Neural cell (in vitro differentiated cells): ENCODE data around the gene SPRY4. TPM values are rescaled to one million over a fixed set of nuclear protein-coding genes. Genes with fewer than 3 reads are reported as not detected.

Experiments used
- H2AFZ ChIP-seq: fragments of 200-600, 300-800 bp; sonication (generic), shearing (Covaris generic); 2 replicates; pipeline ENCODE4 v1.6.0; 2014; ENCODE audit warnings: low read depth, mild to moderate bottlenecking, antibody characterized with exemption, low read length, moderate library complexity
- H3F3A ChIP-seq: fragments of 200-600 bp; shearing (Covaris generic); 2 replicates; pipeline ENCODE4 v1.6.1; 2016; ENCODE audit warnings: mild to moderate bottlenecking, moderate library complexity, mixed read lengths, antibody characterized with exemption, low read length; ENCODE audit not compliant: insufficient read depth, poor library complexity, severe bottlenecking
- H3K27ac ChIP-seq: fragments of 200-600, 300-800 bp; sonication (generic), shearing (Covaris generic); 2 replicates; pipeline ENCODE4 v1.5.1; 2014; ENCODE audit warnings: mild to moderate bottlenecking, low read length, moderate library complexity
- H3K27me3 ChIP-seq: fragments of 300-800, 200-600 bp; sonication (generic), shearing (Covaris generic); 2 replicates; pipeline ENCODE4 v1.6.0; 2014; ENCODE audit warnings: mild to moderate bottlenecking, low read depth, low read length, moderate library complexity; ENCODE audit not compliant: insufficient read depth
- H3K36me3 ChIP-seq: fragments of 300-800, 200-600 bp; sonication (generic), shearing (Covaris generic); 2 replicates; pipeline ENCODE4 v1.5.1; 2014; ENCODE audit warnings: mild to moderate bottlenecking, antibody characterized with exemption, low read length, moderate library complexity; ENCODE audit not compliant: insufficient read depth
- H3K4me2 ChIP-seq: fragments of 300-800, 200-600 bp; sonication (generic), shearing (Covaris generic); 2 replicates; pipeline ENCODE4 v1.6.0; 2014; ENCODE audit warnings: mild to moderate bottlenecking, low read length
- H3K4me3 ChIP-seq: fragments of 300-800, 200-600 bp; sonication (generic), shearing (Covaris generic); 2 replicates; pipeline ENCODE4 v1.5.1; 2014; ENCODE audit warnings: mild to moderate bottlenecking, low read length, moderate library complexity
- H3K79me2 ChIP-seq: fragments of 200-600 bp; shearing (Covaris generic); replicated peaks from 2 replicates; pipeline ENCODE4 v1.6.0; 2014; ENCODE audit warnings: mild to moderate bottlenecking, low read length, moderate library complexity; ENCODE audit not compliant: insufficient read depth
- H3K9ac ChIP-seq: fragments of 300-800, 200-600 bp; sonication (generic), shearing (Covaris generic); 2 replicates; pipeline ENCODE4 v1.6.1; 2016; ENCODE audit warnings: mild to moderate bottlenecking, low read length, mixed read lengths
- H3K9me2 ChIP-seq: fragments of 200-600 bp; shearing (Covaris generic); 2 replicates; pipeline ENCODE4 v1.6.1; 2016; ENCODE audit warnings: mild to moderate bottlenecking, low read length, mixed read lengths; ENCODE audit not compliant: insufficient read depth
- H3K9me3 ChIP-seq: fragments of 200-600, 300-800 bp; sonication (generic), shearing (Covaris generic); 2 replicates; pipeline ENCODE4 v1.6.1; 2016; ENCODE audit warnings: mild to moderate bottlenecking, mixed run types, low read length, moderate library complexity, mixed read lengths
- H4K20me1 ChIP-seq: fragments of 200-600 bp; shearing (Covaris generic); 2 replicates; pipeline ENCODE4 v1.6.1; 2016; ENCODE audit warnings: mild to moderate bottlenecking, mixed run types; ENCODE audit not compliant: insufficient read depth
- EP300 ChIP-seq: fragments of 450-650 bp; conservative IDR thresholded peaks from 2 replicates; pipeline ENCODE4 v1.6.1; 2014; ENCODE audit warnings: antibody characterized with exemption, mild to moderate bottlenecking, moderate library complexity; ENCODE audit not compliant: poor library complexity, severe bottlenecking
- EZH2 ChIP-seq: fragments of 200-600, 300-800 bp; shearing (Covaris generic), sonication (generic); IDR thresholded peaks from 2 replicates; pipeline ENCODE4 v1.6.1; 2014; ENCODE audit warnings: antibody characterized with exemption, low read length, borderline replicate concordance, mild to moderate bottlenecking; ENCODE audit not compliant: insufficient read depth, poor library complexity, severe bottlenecking
- MXI1 ChIP-seq: fragments of 450-650 bp; conservative IDR thresholded peaks from 2 replicates; pipeline ENCODE4 v1.6.1; 2014; ENCODE audit warnings: antibody characterized with exemption, mild to moderate bottlenecking; ENCODE audit not compliant: poor library complexity, severe bottlenecking
- POLR2AphosphoS5 ChIP-seq: IDR thresholded peaks from 2 replicates; pipeline ENCODE4 v1.6.1; 2012
- RAD21 ChIP-seq: fragments of 450-650 bp; conservative IDR thresholded peaks from 2 replicates; pipeline ENCODE4 v1.6.1; 2014; ENCODE audit warnings: antibody characterized with exemption, mild to moderate bottlenecking, moderate library complexity
- SMC3 ChIP-seq: fragments of 450-650 bp; conservative IDR thresholded peaks from 2 replicates; pipeline ENCODE4 v1.6.1; 2014; ENCODE audit warnings: antibody characterized with exemption, mild to moderate bottlenecking, moderate library complexity; ENCODE audit not compliant: poor library complexity
- TAF1 ChIP-seq: IDR thresholded peaks from 2 replicates; pipeline ENCODE4 v1.6.1; 2012; ENCODE audit warnings: low read depth
- polyA plus RNA-seq: library from polyadenylated mRNA; depleted of rRNA; stranded (reverse); fragments of >200 nt; gene quantifications from 2 replicates; pipeline ENCODE4 v1.2.3, GENCODE V29; 2014
- TF ChIP-seq, protein P1 (sequence below): fragments of 450-650 bp; IDR thresholded peaks from 2 replicates; pipeline ENCODE4 v1.5.1; 2014; ENCODE audit warnings: antibody characterized with exemption, mild to moderate bottlenecking, moderate library complexity; ENCODE audit not compliant: poor library complexity, severe bottlenecking
- TF ChIP-seq, protein P2 (sequence below): IDR thresholded peaks from 2 replicates; pipeline ENCODE4 v1.6.1; 2012; ENCODE audit warnings: borderline replicate concordance

SPRY4 gene
- polyA plus RNA-seq, 1 donor from 2014 or later, result 0.47 TPM

DNA sequence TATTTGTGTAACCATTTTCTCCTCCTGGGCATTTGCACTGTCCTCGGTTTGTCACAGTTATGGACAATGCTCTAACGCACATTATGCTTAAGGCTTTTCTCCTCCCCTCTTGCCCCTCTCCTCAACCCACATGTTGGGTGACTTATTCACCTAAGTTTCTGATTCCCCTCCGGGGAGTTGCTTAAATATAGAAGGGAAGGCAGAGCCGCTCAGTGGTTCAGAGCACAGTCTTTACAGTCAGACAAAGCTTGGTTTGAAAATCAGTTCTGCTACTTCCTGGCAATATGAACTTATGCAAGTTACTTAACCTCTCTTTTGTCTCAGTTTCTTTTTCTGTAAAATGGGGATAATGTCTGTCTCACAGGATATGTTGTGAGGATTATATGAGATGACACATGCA is 41.2 kb upstream of the SPRY4 start:
- H3K36me3 ChIP-seq, result no peaks in the 10 kb centered on the region
- no peaks in the 10 kb centered on the region for H4K20me1 ChIP-seq
- no peaks in the 10 kb centered on the region for H3K9me2 ChIP-seq
- no peaks in the 10 kb centered on the region for H3F3A ChIP-seq
- no peak overlapping the region for H3K9ac ChIP-seq
- no peak overlapping the region for H3K4me2 ChIP-seq
- no peak overlapping the region for H2AFZ ChIP-seq
- H3K27ac ChIP-seq, result no peak overlapping the region
- TF ChIP-seq SMC3, result no peak
- no peak for TF ChIP-seq RAD21
- TF ChIP-seq EP300, result no peak
- no peak for TF ChIP-seq EZH2
- TF ChIP-seq, protein P1, sequence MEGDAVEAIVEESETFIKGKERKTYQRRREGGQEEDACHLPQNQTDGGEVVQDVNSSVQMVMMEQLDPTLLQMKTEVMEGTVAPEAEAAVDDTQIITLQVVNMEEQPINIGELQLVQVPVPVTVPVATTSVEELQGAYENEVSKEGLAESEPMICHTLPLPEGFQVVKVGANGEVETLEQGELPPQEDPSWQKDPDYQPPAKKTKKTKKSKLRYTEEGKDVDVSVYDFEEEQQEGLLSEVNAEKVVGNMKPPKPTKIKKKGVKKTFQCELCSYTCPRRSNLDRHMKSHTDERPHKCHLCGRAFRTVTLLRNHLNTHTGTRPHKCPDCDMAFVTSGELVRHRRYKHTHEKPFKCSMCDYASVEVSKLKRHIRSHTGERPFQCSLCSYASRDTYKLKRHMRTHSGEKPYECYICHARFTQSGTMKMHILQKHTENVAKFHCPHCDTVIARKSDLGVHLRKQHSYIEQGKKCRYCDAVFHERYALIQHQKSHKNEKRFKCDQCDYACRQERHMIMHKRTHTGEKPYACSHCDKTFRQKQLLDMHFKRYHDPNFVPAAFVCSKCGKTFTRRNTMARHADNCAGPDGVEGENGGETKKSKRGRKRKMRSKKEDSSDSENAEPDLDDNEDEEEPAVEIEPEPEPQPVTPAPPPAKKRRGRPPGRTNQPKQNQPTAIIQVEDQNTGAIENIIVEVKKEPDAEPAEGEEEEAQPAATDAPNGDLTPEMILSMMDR, result no peak
- no peak for TF ChIP-seq POLR2AphosphoS5
- TF ChIP-seq, protein P2, sequence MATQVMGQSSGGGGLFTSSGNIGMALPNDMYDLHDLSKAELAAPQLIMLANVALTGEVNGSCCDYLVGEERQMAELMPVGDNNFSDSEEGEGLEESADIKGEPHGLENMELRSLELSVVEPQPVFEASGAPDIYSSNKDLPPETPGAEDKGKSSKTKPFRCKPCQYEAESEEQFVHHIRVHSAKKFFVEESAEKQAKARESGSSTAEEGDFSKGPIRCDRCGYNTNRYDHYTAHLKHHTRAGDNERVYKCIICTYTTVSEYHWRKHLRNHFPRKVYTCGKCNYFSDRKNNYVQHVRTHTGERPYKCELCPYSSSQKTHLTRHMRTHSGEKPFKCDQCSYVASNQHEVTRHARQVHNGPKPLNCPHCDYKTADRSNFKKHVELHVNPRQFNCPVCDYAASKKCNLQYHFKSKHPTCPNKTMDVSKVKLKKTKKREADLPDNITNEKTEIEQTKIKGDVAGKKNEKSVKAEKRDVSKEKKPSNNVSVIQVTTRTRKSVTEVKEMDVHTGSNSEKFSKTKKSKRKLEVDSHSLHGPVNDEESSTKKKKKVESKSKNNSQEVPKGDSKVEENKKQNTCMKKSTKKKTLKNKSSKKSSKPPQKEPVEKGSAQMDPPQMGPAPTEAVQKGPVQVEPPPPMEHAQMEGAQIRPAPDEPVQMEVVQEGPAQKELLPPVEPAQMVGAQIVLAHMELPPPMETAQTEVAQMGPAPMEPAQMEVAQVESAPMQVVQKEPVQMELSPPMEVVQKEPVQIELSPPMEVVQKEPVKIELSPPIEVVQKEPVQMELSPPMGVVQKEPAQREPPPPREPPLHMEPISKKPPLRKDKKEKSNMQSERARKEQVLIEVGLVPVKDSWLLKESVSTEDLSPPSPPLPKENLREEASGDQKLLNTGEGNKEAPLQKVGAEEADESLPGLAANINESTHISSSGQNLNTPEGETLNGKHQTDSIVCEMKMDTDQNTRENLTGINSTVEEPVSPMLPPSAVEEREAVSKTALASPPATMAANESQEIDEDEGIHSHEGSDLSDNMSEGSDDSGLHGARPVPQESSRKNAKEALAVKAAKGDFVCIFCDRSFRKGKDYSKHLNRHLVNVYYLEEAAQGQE, result no peak
- TF ChIP-seq MXI1, result no peak
- TF ChIP-seq TAF1, result no peak
- no peaks in the 10 kb centered on the region for H3K9me3 ChIP-seq
- no peaks in the 10 kb centered on the region for H3K79me2 ChIP-seq
- H3K27me3 ChIP-seq, result no peaks in the 10 kb centered on the region
- no peak overlapping the region for H3K4me3 ChIP-seq

DNA sequence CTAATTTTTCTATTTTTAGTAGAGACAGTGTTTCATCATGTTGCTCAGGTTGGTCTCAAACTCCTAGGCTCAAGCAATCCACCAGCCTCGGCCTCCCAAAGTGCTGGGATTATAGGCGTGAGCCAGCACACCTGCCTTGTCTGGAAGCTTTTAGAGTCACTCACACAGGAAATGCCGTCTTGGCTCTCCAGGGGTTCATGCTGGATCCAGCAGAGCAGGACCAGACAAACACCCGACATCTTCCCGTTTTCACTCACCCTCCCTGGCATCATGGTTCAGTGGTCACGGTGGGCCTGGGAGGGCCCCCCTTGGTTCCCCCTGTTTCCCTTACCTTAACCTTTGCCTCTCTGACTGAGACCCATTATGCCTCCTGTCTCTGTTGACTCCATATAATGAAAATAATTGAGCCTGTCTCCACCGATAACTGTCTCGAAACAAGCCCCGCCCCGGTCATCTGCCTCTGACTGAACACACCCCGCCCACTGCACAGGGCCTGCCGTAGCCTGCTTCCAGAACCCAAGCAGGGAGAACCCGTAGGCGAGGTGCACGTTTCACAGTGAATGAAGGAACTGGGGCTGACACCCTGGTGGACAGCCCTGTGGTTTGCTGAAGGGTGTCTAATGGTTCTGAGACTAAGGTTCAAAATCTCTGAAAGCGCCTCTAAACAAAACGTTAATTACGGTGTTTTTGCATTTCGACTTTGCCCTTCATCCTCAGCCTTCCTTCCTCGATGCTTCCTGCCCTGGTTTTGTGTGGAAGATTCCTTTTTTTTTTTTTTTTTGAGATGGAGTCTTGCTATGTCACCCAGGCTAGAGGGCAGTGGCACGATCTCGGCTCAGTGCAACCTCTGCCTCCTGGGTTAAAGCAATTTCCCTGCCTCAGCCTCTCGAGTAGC is 39.7 kb upstream of the SPRY4 start:
- no peaks in the 10 kb centered on the region for H3K79me2 ChIP-seq
- no peaks in the 10 kb centered on the region for H3K9me2 ChIP-seq
- no peaks in the 10 kb centered on the region for H3K9me3 ChIP-seq
- no peak overlapping the region for H3K4me3 ChIP-seq
- H3K27me3 ChIP-seq, result no peaks in the 10 kb centered on the region
- no peak overlapping the region for H3K4me2 ChIP-seq
- no peaks in the 10 kb centered on the region for H3K36me3 ChIP-seq
- H3K27ac ChIP-seq, result no peak overlapping the region
- no peak overlapping the region for H2AFZ ChIP-seq
- H3K9ac ChIP-seq, result no peak overlapping the region
- H3F3A ChIP-seq, result no peaks in the 10 kb centered on the region
- H4K20me1 ChIP-seq, result no peaks in the 10 kb centered on the region
- TF ChIP-seq, protein P2, result no peak
- TF ChIP-seq POLR2AphosphoS5 (no peak), EP300 (no peak), MXI1 (no peak), TAF1 (no peak), EZH2 (no peak), SMC3 (no peak), RAD21 (no peak)
- TF ChIP-seq, protein P1, result no peak
